ENCODE measurements around the gene FRMPD2. TPM values are rescaled to one million over a fixed set of nuclear protein-coding genes. Genes with fewer than 3 reads are reported as not detected.

Gene FRMPD2
- total RNA-seq, 4 donors from 2014 or later: 0.80 TPM; not detected in 3

DNA sequence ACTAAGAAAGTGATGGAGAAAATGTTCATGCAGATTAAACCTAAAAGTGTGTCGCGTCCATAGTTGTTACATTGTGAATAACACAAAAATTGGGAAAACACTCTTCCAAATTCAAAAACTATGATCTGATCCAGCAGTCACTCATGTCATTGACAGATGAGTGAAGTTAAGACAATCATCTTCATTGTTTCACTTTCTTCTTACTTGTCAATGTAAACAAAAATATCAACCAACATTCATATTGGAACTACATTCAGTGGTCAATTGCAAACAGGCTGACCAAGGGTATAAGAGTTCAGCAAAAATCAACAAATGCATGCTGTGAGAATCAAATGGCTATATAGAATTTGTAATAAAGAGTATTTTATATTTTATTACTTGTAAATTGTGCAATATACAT is 1.8 kb downstream of the FRMPD2 start:
- DNase-seq: no peak
- WGBS, 2 donors (ENCODE audit: low coverage in 1 of 2): 93 to 97% methylated on average over 2 of the region's 2 CpGs
- H3K27me3 ChIP-seq: no peaks in the 10 kb centered on the region
- no peaks in the 10 kb centered on the region for H3K4me1 ChIP-seq
- TF ChIP-seq EP300 (IDR thresholded peaks at IDR 0.05; ENCODE audit: low read depth): no peak
- TF ChIP-seq POLR2A (IDR thresholded peaks at IDR 0.05): no peak
- TF ChIP-seq POLR2AphosphoS5 (IDR thresholded peaks at IDR 0.05): no peak
- TF ChIP-seq, protein P1, sequence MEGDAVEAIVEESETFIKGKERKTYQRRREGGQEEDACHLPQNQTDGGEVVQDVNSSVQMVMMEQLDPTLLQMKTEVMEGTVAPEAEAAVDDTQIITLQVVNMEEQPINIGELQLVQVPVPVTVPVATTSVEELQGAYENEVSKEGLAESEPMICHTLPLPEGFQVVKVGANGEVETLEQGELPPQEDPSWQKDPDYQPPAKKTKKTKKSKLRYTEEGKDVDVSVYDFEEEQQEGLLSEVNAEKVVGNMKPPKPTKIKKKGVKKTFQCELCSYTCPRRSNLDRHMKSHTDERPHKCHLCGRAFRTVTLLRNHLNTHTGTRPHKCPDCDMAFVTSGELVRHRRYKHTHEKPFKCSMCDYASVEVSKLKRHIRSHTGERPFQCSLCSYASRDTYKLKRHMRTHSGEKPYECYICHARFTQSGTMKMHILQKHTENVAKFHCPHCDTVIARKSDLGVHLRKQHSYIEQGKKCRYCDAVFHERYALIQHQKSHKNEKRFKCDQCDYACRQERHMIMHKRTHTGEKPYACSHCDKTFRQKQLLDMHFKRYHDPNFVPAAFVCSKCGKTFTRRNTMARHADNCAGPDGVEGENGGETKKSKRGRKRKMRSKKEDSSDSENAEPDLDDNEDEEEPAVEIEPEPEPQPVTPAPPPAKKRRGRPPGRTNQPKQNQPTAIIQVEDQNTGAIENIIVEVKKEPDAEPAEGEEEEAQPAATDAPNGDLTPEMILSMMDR (IDR thresholded peaks at IDR 0.05): no peak
- in situ Hi-C loops (cut with MboI; ENCODE audit: low pct_ligation_motif_present in 1 of 4, low pct_unique_long_range_greater_than_20kb in 1 of 4, low sequenced_read_pairs in 3 of 4) (no loop called here), intact Hi-C loops (cut with DNase I; ENCODE audit: low total_unique reads) (no loop called here)
- H3K4me3 ChIP-seq: no peak overlapping the region
- H3K36me3 ChIP-seq: no peaks in the 10 kb centered on the region
- H3K27ac ChIP-seq: no peak overlapping the region
- H3K9me3 ChIP-seq: no peaks in the 10 kb centered on the region

DNA sequence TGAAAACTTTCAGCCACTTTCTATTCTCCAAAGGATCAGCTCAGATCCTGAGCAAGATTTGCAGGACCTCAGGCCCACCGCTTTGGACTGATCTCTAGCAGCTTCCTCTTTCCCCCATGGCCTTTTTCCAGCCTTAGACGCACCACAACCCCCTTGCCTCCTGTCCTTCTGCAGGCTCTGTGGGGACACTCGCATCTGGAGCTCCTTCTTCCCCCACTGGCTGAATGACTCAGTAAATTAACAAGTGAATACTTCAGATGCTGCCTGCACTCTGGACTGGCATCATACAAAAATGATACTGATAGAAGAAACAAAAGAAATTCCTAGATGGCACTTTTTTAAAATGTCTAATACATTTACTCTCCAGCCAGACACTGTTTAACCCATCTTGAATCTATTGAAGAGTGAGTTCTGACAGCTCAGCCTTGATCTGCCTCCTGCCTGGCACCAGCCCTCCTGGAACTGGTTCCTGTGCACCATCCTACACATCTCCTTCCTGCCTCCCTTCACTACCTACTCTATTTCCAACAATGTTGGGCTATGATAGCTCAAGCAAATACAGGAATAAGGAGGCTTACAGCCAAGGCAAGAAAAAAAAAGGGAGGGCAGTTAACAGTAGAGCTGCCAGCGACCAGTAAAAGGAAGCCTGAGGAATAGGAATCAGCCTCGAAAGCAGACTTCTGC is 3.3 kb downstream of the FRMPD2 start:
- no peaks in the 10 kb centered on the region for H3K9me3 ChIP-seq
- no peaks in the 10 kb centered on the region for H3K27me3 ChIP-seq
- H3K4me3 ChIP-seq: no peak overlapping the region
- no peak overlapping the region for H3K27ac ChIP-seq
- no peaks in the 10 kb centered on the region for H3K36me3 ChIP-seq
- no peak for DNase-seq
- intact Hi-C loops (cut with DNase I; ENCODE audit: low total_unique reads): no loop called here
- no peaks in the 10 kb centered on the region for H3K4me1 ChIP-seq
- 54 to 75% methylated on average over 5 of the region's 5 CpGs for WGBS, 2 donors (ENCODE audit: low coverage in 1 of 2)
- TF ChIP-seq POLR2AphosphoS5 (IDR thresholded peaks at IDR 0.05) (no peak), EP300 (IDR thresholded peaks at IDR 0.05; ENCODE audit: low read depth) (no peak), POLR2A (IDR thresholded peaks at IDR 0.05) (no peak)
- TF ChIP-seq, protein P1 (IDR thresholded peaks at IDR 0.05): no peak
- in situ Hi-C loops (cut with MboI; ENCODE audit: low pct_ligation_motif_present in 1 of 4, low pct_unique_long_range_greater_than_20kb in 1 of 4, low sequenced_read_pairs in 3 of 4): no loop called here

GRCh38 chr10:48266528-48266927 is 8.0 kb downstream of the FRMPD2 start:
- Histone ChIP-seq H3K4me3 (no peak overlapping the region), H3K27me3 (no peaks in the 10 kb centered on the region), H3K36me3 (no peaks in the 10 kb centered on the region), H3K27ac (no peak overlapping the region), H3K9me3 (no peaks in the 10 kb centered on the region), H3K4me1 (no peaks in the 10 kb centered on the region)
- TF ChIP-seq EP300 (IDR thresholded peaks at IDR 0.05; ENCODE audit: low read depth) (no peak), POLR2AphosphoS5 (IDR thresholded peaks at IDR 0.05) (no peak), POLR2A (IDR thresholded peaks at IDR 0.05) (no peak)
- TF ChIP-seq, protein P1 (IDR thresholded peaks at IDR 0.05): no peak
- in situ Hi-C loops (cut with MboI; ENCODE audit: low pct_ligation_motif_present in 1 of 4, low pct_unique_long_range_greater_than_20kb in 1 of 4, low sequenced_read_pairs in 3 of 4): no loop called here
- 72 to 80% methylated on average over 2 to 4 of the region's 4 CpGs for WGBS, 2 donors (ENCODE audit: low coverage in 1 of 2)
- DNase-seq: no peak
- intact Hi-C loops (cut with DNase I; ENCODE audit: low total_unique reads): loop anchor here (10.0 kb wide), 1 partner anchor 1348 kb away; the partner anchor contains the start of genes CHAT and SLC18A3

GRCh38 chr10:48258105-48258504 is 16.4 kb downstream of the FRMPD2 start:
- Histone ChIP-seq H3K27me3 (peaks cover 8% of the 10 kb centered on the region), H3K36me3 (no peaks in the 10 kb centered on the region), H3K9me3 (no peaks in the 10 kb centered on the region), H3K27ac (no peak overlapping the region), H3K4me3 (no peak overlapping the region), H3K4me1 (no peaks in the 10 kb centered on the region)
- TF ChIP-seq POLR2A (IDR thresholded peaks at IDR 0.05) (no peak), POLR2AphosphoS5 (IDR thresholded peaks at IDR 0.05) (no peak), EP300 (IDR thresholded peaks at IDR 0.05; ENCODE audit: low read depth) (no peak)
- TF ChIP-seq, protein P1 (IDR thresholded peaks at IDR 0.05): no peak
- in situ Hi-C loops (cut with MboI; ENCODE audit: low pct_ligation_motif_present in 1 of 4, low pct_unique_long_range_greater_than_20kb in 1 of 4, low sequenced_read_pairs in 3 of 4): no loop called here
- WGBS, 2 donors (ENCODE audit: low coverage in 1 of 2): 80 to 88% methylated on average over 1 of the region's 1 CpG
- DNase-seq: no peak
- intact Hi-C loops (cut with DNase I; ENCODE audit: low total_unique reads): no loop called here

Data from transverse colon (tissue), 4 donors.